Stimulated activated CD8-positive, alpha-beta memory T cell treated with anti-CD3 and anti-CD28 coated beads, Interleukin-12 subunit alpha, Interleukin-12 subunit beta, amount 100 ng/mL, for 1 hour (primary cell): ENCODE results near the gene KRTAP26-1.

Source experiments
- DNase-seq: peaks from one replicate; pipeline ENCODE4 v3.0.0-alpha.2; 2020; ENCODE audit warnings: low read depth

The KRTAP26-1 gene

GRCh38 chr21:30271156-30271555 is 49.0 kb downstream of the KRTAP26-1 start:
- no peak for DNase-seq

- DNase-seq: no peak
Measured at GRCh38 chr21:30269803-30270530, 50.1 kb downstream of the KRTAP26-1 start.
